ENCODE measurements around the gene CCDC88A.

CCDC88A gene

GRCh38 chr2:55355451-55355850 is 64.2 kb downstream of the CCDC88A start (continued):
- TF ChIP-seq ZBTB26 (tag by site-specific recombination; optimal IDR thresholded peaks at IDR 0.05) = no peak

GRCh38 chr2:55351672-55352071 is 68.0 kb downstream of the CCDC88A start:
- H3K4me3 ChIP-seq (ENCODE audit: low read depth, low read length) = no peak overlapping the region
- H3K36me3 ChIP-seq (ENCODE audit: control insufficient read depth in 2 of 2, insufficient read depth in 1 of 2, low read length in 2 of 2) = peaks cover 14 to 26% of the 10 kb centered on the region in 2 experiments
- no peak overlapping the region for H3K27ac ChIP-seq (ENCODE audit: extremely low read depth, low read depth, low read length)
- CTCF ChIA-PET = no interaction called here
- POLR2A ChIA-PET = no interaction called here
- H3K9me3 ChIP-seq (ENCODE audit: control insufficient read depth, insufficient read depth, low read depth, low read length) = no peaks in the 10 kb centered on the region
- H3K4me1 ChIP-seq (ENCODE audit: control insufficient read depth, insufficient read depth, low read length) = no peaks in the 10 kb centered on the region
- no peak for TF ChIP-seq OVOL3 (tag by site-specific recombination; IDR thresholded peaks at IDR 0.05)
- TF ChIP-seq SCRT2 (tag by site-specific recombination; IDR thresholded peaks at IDR 0.05) = no peak
- no peak for TF ChIP-seq ZNF558 (tag by site-specific recombination; IDR thresholded peaks at IDR 0.05)
- TF ChIP-seq KLF17 (tag by site-specific recombination; IDR thresholded peaks at IDR 0.05) = no peak
- no peak for TF ChIP-seq ZNF280C (tag by site-specific recombination; IDR thresholded peaks at IDR 0.05)
- TF ChIP-seq ZNF785 (tag by site-specific recombination; IDR thresholded peaks at IDR 0.05) = no peak
- TF ChIP-seq ZNF311 (tag by site-specific recombination; IDR thresholded peaks at IDR 0.05; ENCODE audit: borderline replicate concordance) = no peak
- no peak for TF ChIP-seq ZSCAN18 (tag by site-specific recombination; IDR thresholded peaks at IDR 0.05)
- no peak for TF ChIP-seq TRIM28 (IDR thresholded peaks at IDR 0.05; ENCODE audit: borderline replicate concordance, low read length)
- no peak for TF ChIP-seq ZNF19 (tag by site-specific recombination; IDR thresholded peaks at IDR 0.05; ENCODE audit: low read depth)
- TF ChIP-seq SALL2 (tag by site-specific recombination; IDR thresholded peaks at IDR 0.05; ENCODE audit: borderline replicate concordance) = no peak
- no peak for TF ChIP-seq ZNF202 (tag by site-specific recombination; IDR thresholded peaks at IDR 0.05; ENCODE audit: borderline replicate concordance)

GRCh38 chr2:55345064-55345463 is 74.6 kb downstream of the CCDC88A start:
- Histone ChIP-seq H3K4me3 (ENCODE audit: low read depth, low read length) (no peak overlapping the region), H3K9me3 (ENCODE audit: control insufficient read depth, insufficient read depth, low read depth, low read length) (no peaks in the 10 kb centered on the region), H3K4me1 (ENCODE audit: control insufficient read depth, insufficient read depth, low read length) (no peaks in the 10 kb centered on the region), H3K36me3 (ENCODE audit: control insufficient read depth in 2 of 2, insufficient read depth in 1 of 2, low read length in 2 of 2) (peaks cover 13 to 23% of the 10 kb centered on the region in 2 experiments), H3K27ac (ENCODE audit: extremely low read depth, low read depth, low read length) (no peak overlapping the region)
- ChIA-PET CTCF (no interaction called here), POLR2A (no interaction called here)
- TF ChIP-seq HOXD13 (CRISPR knock-in tag; IDR thresholded peaks at IDR 0.05; ENCODE audit: borderline replicate concordance) (no peak), YY2 (tag by site-specific recombination; IDR thresholded peaks at IDR 0.05) (no peak), ZNF146 (tag by site-specific recombination; IDR thresholded peaks at IDR 0.05) (no peak), KLF17 (tag by site-specific recombination; IDR thresholded peaks at IDR 0.05) (no peak), ZNF214 (tag by site-specific recombination; IDR thresholded peaks at IDR 0.05; ENCODE audit: borderline replicate concordance) (no peak), ZNF560 (tag by site-specific recombination; IDR thresholded peaks at IDR 0.05; ENCODE audit: borderline replicate concordance) (no peak), PRDM2 (tag by site-specific recombination; IDR thresholded peaks at IDR 0.05; ENCODE audit: borderline replicate concordance) (no peak), ZNF521 (tag by site-specific recombination; IDR thresholded peaks at IDR 0.05) (no peak)

Measured in HEK293 (cell line).